Neural cell (in vitro differentiated cells): ENCODE results near the gene GADL1. TPM values are rescaled to one million over a fixed set of nuclear protein-coding genes. Genes with fewer than 3 reads are reported as not detected.

ENCODE experiments used
- H2AFZ ChIP-seq: fragments of 200-600, 300-800 bp; sonication (generic), shearing (Covaris generic); 2 replicates; pipeline ENCODE4 v1.6.0; 2014; ENCODE audit warnings: low read depth, mild to moderate bottlenecking, antibody characterized with exemption, low read length, moderate library complexity
- H3F3A ChIP-seq: fragments of 200-600 bp; shearing (Covaris generic); 2 replicates; pipeline ENCODE4 v1.6.1; 2016; ENCODE audit warnings: mild to moderate bottlenecking, moderate library complexity, mixed read lengths, antibody characterized with exemption, low read length; ENCODE audit not compliant: insufficient read depth, poor library complexity, severe bottlenecking
- H3K27ac ChIP-seq: fragments of 200-600, 300-800 bp; sonication (generic), shearing (Covaris generic); 2 replicates; pipeline ENCODE4 v1.5.1; 2014; ENCODE audit warnings: mild to moderate bottlenecking, low read length, moderate library complexity
- H3K27me3 ChIP-seq: fragments of 300-800, 200-600 bp; sonication (generic), shearing (Covaris generic); 2 replicates; pipeline ENCODE4 v1.6.0; 2014; ENCODE audit warnings: mild to moderate bottlenecking, low read depth, low read length, moderate library complexity; ENCODE audit not compliant: insufficient read depth
- H3K36me3 ChIP-seq: fragments of 300-800, 200-600 bp; sonication (generic), shearing (Covaris generic); 2 replicates; pipeline ENCODE4 v1.5.1; 2014; ENCODE audit warnings: mild to moderate bottlenecking, antibody characterized with exemption, low read length, moderate library complexity; ENCODE audit not compliant: insufficient read depth
- H3K4me2 ChIP-seq: fragments of 300-800, 200-600 bp; sonication (generic), shearing (Covaris generic); 2 replicates; pipeline ENCODE4 v1.6.0; 2014; ENCODE audit warnings: mild to moderate bottlenecking, low read length
- H3K4me3 ChIP-seq: fragments of 300-800, 200-600 bp; sonication (generic), shearing (Covaris generic); 2 replicates; pipeline ENCODE4 v1.5.1; 2014; ENCODE audit warnings: mild to moderate bottlenecking, low read length, moderate library complexity
- H3K79me2 ChIP-seq: fragments of 200-600 bp; shearing (Covaris generic); replicated peaks from 2 replicates; pipeline ENCODE4 v1.6.0; 2014; ENCODE audit warnings: mild to moderate bottlenecking, low read length, moderate library complexity; ENCODE audit not compliant: insufficient read depth
- H3K9ac ChIP-seq: fragments of 300-800, 200-600 bp; sonication (generic), shearing (Covaris generic); 2 replicates; pipeline ENCODE4 v1.6.1; 2016; ENCODE audit warnings: mild to moderate bottlenecking, low read length, mixed read lengths
- H3K9me2 ChIP-seq: fragments of 200-600 bp; shearing (Covaris generic); 2 replicates; pipeline ENCODE4 v1.6.1; 2016; ENCODE audit warnings: mild to moderate bottlenecking, low read length, mixed read lengths; ENCODE audit not compliant: insufficient read depth
- H3K9me3 ChIP-seq: fragments of 200-600, 300-800 bp; sonication (generic), shearing (Covaris generic); 2 replicates; pipeline ENCODE4 v1.6.1; 2016; ENCODE audit warnings: mild to moderate bottlenecking, mixed run types, low read length, moderate library complexity, mixed read lengths
- H4K20me1 ChIP-seq: fragments of 200-600 bp; shearing (Covaris generic); 2 replicates; pipeline ENCODE4 v1.6.1; 2016; ENCODE audit warnings: mild to moderate bottlenecking, mixed run types; ENCODE audit not compliant: insufficient read depth
- EP300 ChIP-seq: fragments of 450-650 bp; conservative IDR thresholded peaks from 2 replicates; pipeline ENCODE4 v1.6.1; 2014; ENCODE audit warnings: antibody characterized with exemption, mild to moderate bottlenecking, moderate library complexity; ENCODE audit not compliant: poor library complexity, severe bottlenecking
- EZH2 ChIP-seq: fragments of 200-600, 300-800 bp; shearing (Covaris generic), sonication (generic); IDR thresholded peaks from 2 replicates; pipeline ENCODE4 v1.6.1; 2014; ENCODE audit warnings: antibody characterized with exemption, low read length, borderline replicate concordance, mild to moderate bottlenecking; ENCODE audit not compliant: insufficient read depth, poor library complexity, severe bottlenecking
- MXI1 ChIP-seq: fragments of 450-650 bp; conservative IDR thresholded peaks from 2 replicates; pipeline ENCODE4 v1.6.1; 2014; ENCODE audit warnings: antibody characterized with exemption, mild to moderate bottlenecking; ENCODE audit not compliant: poor library complexity, severe bottlenecking
- POLR2AphosphoS5 ChIP-seq: IDR thresholded peaks from 2 replicates; pipeline ENCODE4 v1.6.1; 2012
- RAD21 ChIP-seq: fragments of 450-650 bp; conservative IDR thresholded peaks from 2 replicates; pipeline ENCODE4 v1.6.1; 2014; ENCODE audit warnings: antibody characterized with exemption, mild to moderate bottlenecking, moderate library complexity
- REST ChIP-seq: IDR thresholded peaks from 2 replicates; pipeline ENCODE4 v1.6.1; 2012; ENCODE audit warnings: borderline replicate concordance
- SMC3 ChIP-seq: fragments of 450-650 bp; conservative IDR thresholded peaks from 2 replicates; pipeline ENCODE4 v1.6.1; 2014; ENCODE audit warnings: antibody characterized with exemption, mild to moderate bottlenecking, moderate library complexity; ENCODE audit not compliant: poor library complexity
- TAF1 ChIP-seq: IDR thresholded peaks from 2 replicates; pipeline ENCODE4 v1.6.1; 2012; ENCODE audit warnings: low read depth
- polyA plus RNA-seq: library from polyadenylated mRNA; depleted of rRNA; stranded (reverse); fragments of >200 nt; gene quantifications from 2 replicates; pipeline ENCODE4 v1.2.3, GENCODE V29; 2014
- TF ChIP-seq, protein P1 (sequence below): fragments of 450-650 bp; IDR thresholded peaks from 2 replicates; pipeline ENCODE4 v1.5.1; 2014; ENCODE audit warnings: antibody characterized with exemption, mild to moderate bottlenecking, moderate library complexity; ENCODE audit not compliant: poor library complexity, severe bottlenecking

Gene GADL1
- polyA plus RNA-seq, 1 donor from 2014 or later = not detected

DNA sequence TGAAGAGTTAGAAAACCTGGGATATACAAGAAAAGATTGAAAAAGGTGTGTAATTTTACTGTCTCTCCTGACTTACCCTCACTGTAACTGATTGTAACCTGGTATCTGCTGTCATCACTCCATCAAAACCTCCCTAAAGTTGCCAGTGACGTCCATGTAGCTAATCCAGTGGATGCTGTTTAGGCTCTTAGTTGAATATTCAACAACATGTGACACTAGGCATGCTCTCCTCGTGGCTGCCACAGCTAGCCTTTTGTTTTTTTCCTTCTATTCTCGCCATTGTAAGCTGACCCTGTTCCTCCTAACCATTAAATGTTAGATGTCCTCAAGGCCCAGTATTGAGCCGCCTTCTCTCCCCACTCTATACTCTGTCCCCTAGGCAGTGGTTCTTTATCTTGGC lies 41.6 kb downstream of the GADL1 start:
- no peaks in the 10 kb centered on the region for H3K36me3 ChIP-seq
- no peaks in the 10 kb centered on the region for H3K9me2 ChIP-seq
- H3K27ac ChIP-seq = no peak overlapping the region
- no peaks in the 10 kb centered on the region for H4K20me1 ChIP-seq
- H2AFZ ChIP-seq = no peak overlapping the region
- H3K4me3 ChIP-seq = no peak overlapping the region
- no peaks in the 10 kb centered on the region for H3F3A ChIP-seq
- H3K9ac ChIP-seq = no peak overlapping the region
- no peaks in the 10 kb centered on the region for H3K79me2 ChIP-seq
- H3K4me2 ChIP-seq = no peak overlapping the region
- H3K27me3 ChIP-seq = no peaks in the 10 kb centered on the region
- H3K9me3 ChIP-seq = no peaks in the 10 kb centered on the region
- TF ChIP-seq POLR2AphosphoS5 (no peak), EZH2 (no peak), REST (no peak), TAF1 (no peak), RAD21 (no peak), SMC3 (no peak), EP300 (no peak), MXI1 (no peak)
- TF ChIP-seq, protein P1, sequence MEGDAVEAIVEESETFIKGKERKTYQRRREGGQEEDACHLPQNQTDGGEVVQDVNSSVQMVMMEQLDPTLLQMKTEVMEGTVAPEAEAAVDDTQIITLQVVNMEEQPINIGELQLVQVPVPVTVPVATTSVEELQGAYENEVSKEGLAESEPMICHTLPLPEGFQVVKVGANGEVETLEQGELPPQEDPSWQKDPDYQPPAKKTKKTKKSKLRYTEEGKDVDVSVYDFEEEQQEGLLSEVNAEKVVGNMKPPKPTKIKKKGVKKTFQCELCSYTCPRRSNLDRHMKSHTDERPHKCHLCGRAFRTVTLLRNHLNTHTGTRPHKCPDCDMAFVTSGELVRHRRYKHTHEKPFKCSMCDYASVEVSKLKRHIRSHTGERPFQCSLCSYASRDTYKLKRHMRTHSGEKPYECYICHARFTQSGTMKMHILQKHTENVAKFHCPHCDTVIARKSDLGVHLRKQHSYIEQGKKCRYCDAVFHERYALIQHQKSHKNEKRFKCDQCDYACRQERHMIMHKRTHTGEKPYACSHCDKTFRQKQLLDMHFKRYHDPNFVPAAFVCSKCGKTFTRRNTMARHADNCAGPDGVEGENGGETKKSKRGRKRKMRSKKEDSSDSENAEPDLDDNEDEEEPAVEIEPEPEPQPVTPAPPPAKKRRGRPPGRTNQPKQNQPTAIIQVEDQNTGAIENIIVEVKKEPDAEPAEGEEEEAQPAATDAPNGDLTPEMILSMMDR = no peak

DNA sequence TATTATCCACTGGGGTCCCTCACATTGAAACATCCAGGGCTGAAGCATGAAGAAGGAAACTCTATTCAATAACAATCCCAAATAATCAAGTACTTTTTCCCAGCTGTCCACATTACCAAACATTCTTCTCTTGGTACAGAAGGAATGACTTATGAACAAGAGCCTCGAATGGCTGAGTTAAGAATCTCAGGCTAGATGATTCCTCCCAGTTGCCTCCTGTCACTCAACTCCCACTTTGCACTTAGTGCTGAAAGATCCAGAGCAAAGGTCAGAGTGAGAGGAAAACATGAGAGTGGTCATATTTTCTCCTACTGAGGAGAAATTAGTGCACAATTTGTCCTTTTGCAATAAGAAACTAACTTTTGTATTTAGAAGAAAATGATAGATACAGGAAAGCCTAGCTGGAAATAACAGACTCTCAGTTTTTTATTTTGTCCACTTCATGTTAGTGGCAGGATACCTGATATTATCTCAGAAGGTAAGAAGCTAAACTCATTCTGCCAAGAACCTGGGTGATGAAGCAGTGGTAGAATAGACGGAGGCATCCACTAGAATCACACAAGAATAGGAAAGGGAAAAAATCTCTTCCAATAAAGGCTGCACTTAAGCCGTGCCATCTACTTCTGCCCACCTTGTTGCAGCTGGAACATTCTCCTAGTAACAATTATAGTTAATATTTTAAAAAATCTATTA lies 46.2 kb downstream of the GADL1 start:
- no peak overlapping the region for H3K4me2 ChIP-seq
- H2AFZ ChIP-seq = no peak overlapping the region
- no peaks in the 10 kb centered on the region for H3K36me3 ChIP-seq
- H3K27ac ChIP-seq = no peak overlapping the region
- no peak overlapping the region for H3K9ac ChIP-seq
- no peaks in the 10 kb centered on the region for H3F3A ChIP-seq
- H3K27me3 ChIP-seq = no peaks in the 10 kb centered on the region
- H4K20me1 ChIP-seq = no peaks in the 10 kb centered on the region
- TF ChIP-seq EP300 (no peak), EZH2 (no peak), SMC3 (no peak), RAD21 (no peak)
- TF ChIP-seq, protein P1 = no peak
- no peaks in the 10 kb centered on the region for H3K79me2 ChIP-seq
- no peaks in the 10 kb centered on the region for H3K9me2 ChIP-seq
- H3K9me3 ChIP-seq = no peaks in the 10 kb centered on the region
- H3K4me3 ChIP-seq = no peak overlapping the region
